Hematopoietic multipotent progenitor cell treated with erythropoietin and hydrocortisone succinate and interleukin-3 and kit ligand, for 15 days (in vitro differentiated cells): Measurements from ENCODE around the gene WHRN.

Experiments used
- DNase-seq: peaks from one replicate; pipeline ENCODE4 v3.0.0-alpha.2; 2015; ENCODE audit warnings: low spot score

WHRN gene

GRCh38 chr9:114397219-114397847 lies 107.9 kb downstream of the WHRN start:
- no peak for DNase-seq

GRCh38 chr9:114396558-114397218 lies 108.6 kb downstream of the WHRN start:
- DNase-seq = no peak

GRCh38 chr9:114395768-114396167 lies 109.5 kb downstream of the WHRN start:
- no peak for DNase-seq

- DNase-seq = no peak
Measured at GRCh38 chr9:114395334-114395617, 110.0 kb downstream of the WHRN start.

GRCh38 chr9:114394523-114395333 lies 110.5 kb downstream of the WHRN start:
- no peak for DNase-seq

- DNase-seq = no peak
Measured at GRCh38 chr9:114392749-114393112, 112.5 kb downstream of the WHRN start.

GRCh38 chr9:114390952-114391351 lies 114.3 kb downstream of the WHRN start:
- no peak for DNase-seq

- no peak for DNase-seq
Measured at GRCh38 chr9:114389612-114390368, 115.5 kb downstream of the WHRN start.

- DNase-seq = no peak
Measured at GRCh38 chr9:114388764-114389375, 116.4 kb downstream of the WHRN start.

GRCh38 chr9:114388357-114388682 lies 117.0 kb downstream of the WHRN start:
- DNase-seq = no peak

- no peak for DNase-seq
Measured at GRCh38 chr9:114387680-114388356, 117.5 kb downstream of the WHRN start, which contains the start of gene AKNA. AKNA (minus strand) TSS chr9:114387982; CDS start chr9:114381333, 6,649 bp downstream.

GRCh38 chr9:114386886-114387679 lies 118.2 kb downstream of the WHRN start:
- DNase-seq = no peak

- no peak for DNase-seq
Measured at GRCh38 chr9:114386361-114386885, 118.8 kb downstream of the WHRN start.

GRCh38 chr9:114385397-114386181 lies 119.7 kb downstream of the WHRN start:
- DNase-seq = no peak

GRCh38 chr9:114384836-114385396 lies 120.4 kb downstream of the WHRN start:
- DNase-seq = no peak

GRCh38 chr9:114384341-114384740 lies 120.9 kb downstream of the WHRN start:
- DNase-seq = no peak

GRCh38 chr9:114383521-114384231 lies 121.6 kb downstream of the WHRN start:
- no peak for DNase-seq

- no peak for DNase-seq
Measured at GRCh38 chr9:114382699-114383520, 122.4 kb downstream of the WHRN start.
